Left cardiac atrium (tissue), 4 donors: Measurements from ENCODE around the gene YJU2. TPM values are rescaled to one million over a fixed set of nuclear protein-coding genes. Genes with fewer than 3 reads are reported as not detected.
"Not testable (repeated sequence)": the region's sequence is repeated elsewhere in the genome, so short reads cannot be mapped to it uniquely, and the experiment has no call there.

Source experiments
- ATAC-seq, 2 donors: fragments of 200-7000 bp; cut with Tn5 transposase; one replicate each; pipeline ENCODE4 v1.9.1; 2020; ENCODE audit warnings: mild to moderate bottlenecking in 2 of 2, moderate library complexity in 2 of 2
- DNase-seq: peaks from one replicate; pipeline ENCODE4 v3.0.0-alpha.2; 2020
- intact Hi-C, 2 donors: fragments of 100-400 bp; cut with DNase I; formaldehyde crosslinking; loops; one replicate each; pipeline versions ENCODE4 v1.14.1 to v1.15.1; 2022 to 2023
- long read RNA-seq: library from polyadenylated mRNA; unstranded; transcript quantifications from one replicate; pipeline ENCODE4 v2.0.0, GENCODE V29; 2021
- total RNA-seq, 2 donors: library from RNA; stranded (reverse); fragmentation: NEBNext Ultra II Directional; extraction: Animal tissue kit (Norgen Biotek cat#: 25700); gene quantifications; one replicate each; pipeline ENCODE4 v1.2.1, GENCODE V29; 2021
- donor health status: DM: no; HTN: yes; CAD: no.
- donor health status: DM: no; HTN: yes; CAD: no; lungs with severe emphysema.
- donor health status: DM: yes; HTN: yes; CAD: no.
- donor health status: Dilated cardiomyopathy.

YJU2 gene
- total RNA-seq: 10 to 100 TPM in 1 of 2 donors, 1 to 10 TPM in 1; 8.5 to 11.8 TPM
- long read RNA-seq, transcript YJU2-201 (8 exons, 1,434 nt): major isoform, 19 of 19 reads
- long read RNA-seq, partial matches to known transcripts: 0 of 19 reads
- long read RNA-seq, other reads (novel, unspliced or antisense): 0 of 19 reads

DNA sequence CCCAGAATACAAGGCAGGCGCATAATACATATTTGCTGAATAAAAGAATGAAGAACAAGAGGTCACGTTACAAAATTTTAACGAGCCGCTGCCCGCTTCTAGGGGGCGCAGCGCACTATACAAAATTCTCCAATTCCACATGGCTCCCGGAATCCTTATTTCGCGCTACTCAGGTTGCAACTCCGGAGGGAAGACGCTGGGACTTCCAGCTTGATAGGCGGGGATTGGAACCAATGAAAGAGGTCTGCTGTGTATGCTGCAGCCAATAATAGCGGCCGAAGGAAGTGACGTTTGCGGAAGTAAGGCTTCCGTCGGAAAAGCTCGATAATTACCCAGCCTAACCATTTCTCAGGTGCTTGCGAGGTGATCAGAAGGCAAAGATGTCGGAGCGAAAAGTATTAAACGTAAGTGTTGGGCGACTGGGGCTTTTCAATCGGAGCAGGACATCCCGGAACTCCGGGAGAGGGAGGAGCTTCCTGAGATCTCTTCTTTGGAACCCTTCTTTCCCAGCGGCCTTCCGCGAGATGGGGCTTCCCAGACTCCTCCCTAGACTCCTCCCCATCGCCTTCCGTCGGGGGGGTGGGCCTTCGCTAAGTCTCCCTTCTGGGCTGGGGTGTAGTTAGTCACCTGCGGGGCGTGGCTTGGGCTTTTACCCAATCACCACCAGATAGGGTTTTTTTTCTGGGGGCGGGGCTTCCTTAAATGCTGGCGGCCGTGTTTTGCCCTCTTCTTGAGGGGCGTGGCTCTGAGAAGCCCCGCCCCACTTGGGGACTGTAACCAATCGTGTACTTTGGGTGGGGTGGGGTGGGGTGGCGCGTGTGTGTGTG, at the start of gene YJU2:
YJU2 (plus strand) TSS at position 314 of the 827 bp plus-strand sequence; CDS start at position 381, 67 bp downstream.
- peak; percentile 99 for ATAC-seq
- intact Hi-C loops: no loop called here
- peak; percentile 99 for DNase-seq

DNA sequence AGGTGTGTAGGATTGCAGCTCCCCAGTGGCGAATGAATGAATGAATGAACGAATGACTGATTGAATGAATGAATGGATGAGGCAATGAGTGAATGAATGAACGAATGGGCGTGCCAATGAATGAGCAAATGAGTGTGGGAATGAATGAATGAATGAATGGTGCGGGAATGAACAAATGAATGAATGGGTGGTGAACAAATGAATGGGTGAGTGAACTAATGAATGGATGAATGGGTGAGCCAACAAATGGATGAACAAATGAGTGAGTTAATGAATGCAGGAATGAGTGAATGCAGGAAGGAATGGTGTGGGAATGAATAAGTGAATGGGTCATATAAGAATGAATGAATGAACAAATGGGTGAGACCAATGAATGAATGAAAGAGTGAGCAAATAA, 49.7 kb upstream of the YJU2 start:
- intact Hi-C loops: no loop called here
- no peak for ATAC-seq
- no peak for DNase-seq

DNA sequence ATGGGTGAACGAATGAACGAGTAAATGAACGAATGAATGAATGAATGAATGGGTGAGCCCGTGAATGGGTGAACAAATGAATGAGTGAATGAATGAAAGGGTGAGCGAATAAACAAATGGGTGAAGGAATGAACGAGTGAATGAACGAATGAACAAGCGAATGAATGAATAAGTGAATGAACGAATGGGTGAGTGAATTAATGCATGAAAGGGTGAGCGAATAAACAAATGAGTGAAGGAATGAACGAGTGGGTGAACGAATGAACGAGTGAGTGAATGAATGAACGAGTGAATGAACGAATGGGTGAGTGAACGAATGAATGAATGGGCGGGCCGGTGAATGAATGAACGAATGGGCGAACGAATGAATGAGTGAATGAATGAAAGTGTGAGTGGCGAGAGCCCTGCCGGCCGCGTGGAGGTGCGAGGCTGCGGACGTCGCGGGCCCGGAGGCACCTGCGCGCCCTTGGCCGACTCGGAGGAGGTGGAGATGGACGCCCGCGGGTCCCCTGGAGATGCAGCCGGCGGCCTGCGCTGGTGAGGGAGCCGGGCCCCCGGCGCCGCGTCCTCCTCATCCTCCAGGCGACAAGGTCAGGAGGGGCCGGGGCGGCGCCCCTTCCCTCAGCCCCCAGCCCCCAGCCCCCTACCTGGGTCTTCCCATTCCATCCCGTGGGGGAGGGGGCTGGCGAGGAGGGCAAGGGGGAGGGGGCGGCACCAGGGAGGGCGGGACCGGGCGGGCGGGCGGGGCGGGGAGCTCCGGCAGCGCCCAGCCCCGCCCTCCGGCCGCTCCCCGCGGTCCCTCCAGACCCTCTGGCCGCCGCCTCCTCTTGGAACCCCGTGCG, 49.0 kb upstream of the YJU2 start:
- intact Hi-C loops: no loop called here
- no peak for DNase-seq
- peak; percentile 8 to 21 for ATAC-seq

DNA sequence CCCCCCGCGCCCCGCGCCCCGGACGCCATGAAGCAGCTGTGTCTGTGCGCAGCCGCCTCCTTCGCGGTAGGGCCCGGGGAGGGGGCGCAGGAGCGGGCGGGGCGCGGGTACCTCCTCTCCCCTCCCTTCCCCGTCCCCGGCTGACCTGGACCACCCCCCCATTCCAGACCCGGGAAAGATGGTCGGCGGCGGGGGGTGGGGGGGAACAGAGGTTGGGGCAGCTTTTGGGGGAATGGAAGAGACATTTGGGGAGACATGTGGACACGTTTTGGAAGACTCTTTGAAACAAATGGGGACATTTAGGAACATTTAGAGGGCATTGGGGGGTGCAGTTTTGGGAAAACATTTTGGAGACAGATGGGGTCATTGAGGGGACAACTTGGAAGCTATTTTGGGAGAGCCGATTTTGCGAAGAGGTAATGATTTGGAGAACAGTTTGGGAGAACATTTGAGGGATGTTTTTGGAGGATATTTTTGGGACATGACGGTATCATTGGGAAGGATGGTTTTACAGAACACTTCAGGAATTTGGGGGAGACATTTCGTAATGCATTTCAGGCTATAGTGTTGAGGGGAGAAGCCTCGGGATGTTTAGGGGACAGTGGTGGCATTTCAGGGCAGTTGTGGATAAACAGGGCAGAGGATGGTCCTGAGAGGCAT, 48.3 kb upstream of the YJU2 start:
- ATAC-seq (no peak), DNase-seq (no peak)
- intact Hi-C loops: no loop called here

DNA sequence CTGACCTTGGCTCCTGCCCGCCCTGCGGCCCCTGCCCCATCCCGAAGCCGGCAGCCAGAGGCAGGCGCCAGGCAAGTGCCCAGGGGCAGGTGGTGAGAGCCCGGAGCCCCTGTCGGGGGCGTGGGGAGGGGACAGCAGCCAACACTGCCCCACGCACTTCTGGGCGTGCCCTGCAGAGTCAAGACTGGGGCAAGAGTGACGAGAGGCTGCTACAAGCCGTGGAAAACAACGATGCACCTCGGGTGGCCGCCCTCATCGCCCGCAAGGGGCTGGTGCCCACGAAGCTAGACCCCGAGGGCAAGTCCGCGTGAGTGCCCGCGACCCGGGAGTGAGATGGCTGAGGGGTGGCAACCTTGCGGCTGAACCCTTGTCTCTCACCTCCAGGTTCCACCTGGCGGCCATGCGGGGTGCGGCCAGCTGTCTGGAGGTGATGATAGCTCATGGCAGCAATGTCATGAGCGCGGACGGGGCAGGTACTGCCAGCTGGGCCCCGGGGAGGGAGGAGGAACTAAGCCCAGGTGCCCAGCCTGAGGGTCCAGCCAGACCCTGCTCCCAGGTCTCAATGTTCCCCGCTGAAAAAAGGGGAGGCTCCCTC, 47.1 kb upstream of the YJU2 start:
- intact Hi-C loops: loop anchor here (5.0 to 10.0 kb wide), 2 partner anchors 212 to 535 kb away; partner anchors contain the start of gene EEF2 (in 1 of the 2)
- no peak for ATAC-seq
- DNase-seq: no peak

DNA sequence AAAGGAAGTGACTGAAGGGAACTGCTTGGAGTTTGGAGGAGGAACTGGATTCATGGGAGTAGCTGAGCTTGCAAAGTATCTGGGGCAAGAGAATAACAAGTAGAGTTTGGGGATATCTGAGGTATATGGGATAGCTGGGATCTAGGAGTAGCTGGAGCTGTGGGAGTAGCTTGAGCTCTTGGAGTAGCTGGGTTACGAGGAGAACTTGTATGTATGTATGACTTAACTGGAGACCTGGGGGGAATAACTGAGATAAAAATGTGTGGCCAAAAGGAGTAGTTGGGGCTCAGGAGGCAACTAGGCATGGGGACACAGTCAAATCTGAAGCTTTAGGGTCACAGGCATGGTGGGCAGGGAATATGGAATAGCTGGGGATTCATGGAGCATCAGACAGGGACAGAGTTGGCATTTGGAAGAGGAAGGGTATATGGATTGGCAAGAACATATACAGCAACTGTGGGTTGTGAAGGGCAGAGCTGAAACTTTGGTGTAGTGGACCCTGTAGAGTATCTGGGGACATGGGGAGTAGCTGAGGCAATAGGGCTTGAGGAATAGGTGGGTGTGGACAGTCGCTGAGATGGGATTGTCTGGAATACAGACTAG, 45.8 kb upstream of the YJU2 start:
- intact Hi-C loops: loop anchor here (5.0 to 10.0 kb wide), 2 partner anchors 214 to 536 kb away; partner anchors contain the start of gene EEF2 (in 1 of the 2)
- DNase-seq (no peak), ATAC-seq (no peak)

DNA sequence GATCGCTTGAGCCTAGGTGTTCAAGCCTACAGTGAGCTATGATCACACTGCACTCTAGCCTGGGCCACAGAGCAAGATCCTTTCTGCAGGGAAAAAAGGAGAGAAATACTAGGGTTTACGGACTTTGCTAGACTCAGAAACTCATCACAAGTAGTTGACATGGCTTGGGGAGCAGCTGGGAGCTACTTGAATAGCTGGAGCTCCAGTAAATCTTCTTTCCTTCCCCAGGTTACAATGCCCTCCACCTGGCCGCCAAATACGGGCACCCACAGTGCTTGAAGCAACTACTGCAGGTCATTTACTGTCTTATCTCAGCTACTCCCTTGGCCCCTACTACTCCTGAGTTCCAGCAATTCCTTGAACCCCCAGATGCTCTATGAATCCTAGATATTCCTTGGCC, 45.1 kb upstream of the YJU2 start:
- intact Hi-C loops: loop anchor here (5.0 to 10.0 kb wide), 2 partner anchors 214 to 537 kb away; partner anchors contain the start of gene EEF2 (in 1 of the 2)
- ATAC-seq (no peak), DNase-seq (no peak)

DNA sequence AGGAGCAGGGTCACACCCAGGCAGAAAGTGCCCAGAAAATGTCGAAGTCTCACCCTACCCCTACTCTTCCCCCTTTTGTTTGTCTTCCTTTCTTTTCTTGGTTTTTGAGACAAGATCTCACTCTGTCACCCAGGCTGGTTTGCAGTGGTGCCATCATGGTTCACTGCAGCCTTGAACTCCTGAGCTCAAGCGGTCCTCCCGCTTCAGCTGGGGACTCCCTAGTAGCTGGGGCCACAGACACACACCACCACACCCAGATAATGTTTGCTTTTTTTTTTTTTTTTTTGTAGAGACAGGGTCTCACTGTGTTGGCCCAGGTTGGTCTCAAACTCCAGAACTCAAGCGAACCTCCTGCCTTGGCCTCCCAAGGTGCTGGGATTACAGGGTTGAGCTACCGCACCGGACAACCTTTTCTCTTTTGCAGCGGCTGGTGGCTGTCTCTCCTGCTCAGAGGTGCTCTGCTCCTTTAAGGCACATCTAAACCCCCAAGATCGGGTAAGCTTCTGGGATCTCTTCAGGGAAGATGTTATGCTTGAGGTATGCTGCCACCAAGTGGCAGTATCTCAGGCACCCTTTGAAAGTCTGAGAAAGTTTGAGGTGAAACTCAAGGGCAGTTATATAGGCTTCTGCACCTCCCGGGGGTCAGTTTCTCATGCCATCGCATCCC, 39.9 kb upstream of the YJU2 start:
- DNase-seq (no peak), ATAC-seq (no peak)
- intact Hi-C loops: loop anchor here in 1 of 2 donors (10.0 kb wide), 1 partner anchor 542 kb away; no protein-coding TSS in a partner anchor

DNA sequence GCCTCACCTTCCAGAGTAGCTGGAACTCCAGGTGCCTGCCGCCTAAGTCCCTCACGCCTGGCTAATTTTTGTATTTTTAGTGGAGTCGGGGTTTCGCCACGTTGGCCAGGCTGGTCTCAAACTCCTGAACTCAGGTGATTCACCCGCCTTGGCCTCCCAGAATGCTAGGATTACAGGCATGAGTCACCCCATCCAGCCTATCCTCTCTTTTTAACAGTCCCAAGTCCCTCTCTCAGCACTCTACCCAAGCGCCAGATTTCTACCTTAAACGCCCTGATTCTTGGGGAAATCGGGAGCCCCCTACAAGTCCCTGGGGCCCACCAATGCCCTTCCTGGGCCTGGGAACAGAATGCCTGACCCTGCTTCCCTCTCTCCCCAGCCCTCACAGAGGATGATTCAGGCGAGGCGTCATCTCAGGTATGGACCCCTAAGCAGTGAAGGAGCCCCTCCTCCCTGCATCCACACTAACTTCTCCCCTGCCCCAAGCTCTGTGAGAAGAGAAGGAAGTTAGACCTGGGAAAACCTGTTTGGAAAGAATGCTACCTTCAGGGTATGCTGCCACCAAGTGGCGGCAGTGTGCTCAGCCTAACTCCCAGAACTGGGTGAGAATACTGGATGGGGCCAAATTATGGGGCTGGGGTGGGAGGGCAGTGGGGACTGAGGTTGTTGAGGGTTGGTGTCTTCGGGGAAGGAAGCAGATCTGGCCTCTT, 38.3 kb upstream of the YJU2 start:
- ATAC-seq (no peak), DNase-seq (no peak)
- intact Hi-C loops: loop anchor here in 1 of 2 donors (10.0 kb wide), 1 partner anchor 544 kb away; no protein-coding TSS in a partner anchor

DNA sequence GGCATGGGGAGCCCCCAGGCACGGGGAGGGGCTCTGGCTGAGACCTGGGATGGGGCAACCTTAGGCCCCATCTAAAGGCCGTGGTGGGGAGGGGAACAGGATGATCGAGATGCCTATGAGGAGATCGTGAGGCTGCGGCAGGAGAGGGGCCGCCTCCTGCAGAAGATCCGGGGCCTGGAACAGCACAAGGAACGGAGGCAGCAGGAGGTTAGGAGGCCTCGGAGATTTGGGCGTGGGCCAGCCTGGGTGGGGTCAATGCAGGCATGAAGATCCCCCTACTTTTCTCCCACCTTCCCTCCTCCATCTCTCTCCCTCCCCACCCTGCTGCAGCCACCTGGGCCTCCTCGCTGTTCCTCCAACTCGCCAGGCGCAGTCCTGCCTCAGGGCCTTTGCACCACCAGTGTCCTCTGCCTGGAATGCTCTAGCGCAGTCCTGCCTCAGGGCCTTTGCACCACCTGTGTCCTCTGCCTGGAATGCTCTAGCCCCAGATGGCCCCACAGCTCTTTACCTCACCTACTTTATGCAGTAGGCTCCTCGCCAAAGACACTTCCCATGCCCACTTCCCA, 36.6 kb upstream of the YJU2 start:
- ATAC-seq (no peak), DNase-seq (no peak)
- intact Hi-C loops: no loop called here

DNA sequence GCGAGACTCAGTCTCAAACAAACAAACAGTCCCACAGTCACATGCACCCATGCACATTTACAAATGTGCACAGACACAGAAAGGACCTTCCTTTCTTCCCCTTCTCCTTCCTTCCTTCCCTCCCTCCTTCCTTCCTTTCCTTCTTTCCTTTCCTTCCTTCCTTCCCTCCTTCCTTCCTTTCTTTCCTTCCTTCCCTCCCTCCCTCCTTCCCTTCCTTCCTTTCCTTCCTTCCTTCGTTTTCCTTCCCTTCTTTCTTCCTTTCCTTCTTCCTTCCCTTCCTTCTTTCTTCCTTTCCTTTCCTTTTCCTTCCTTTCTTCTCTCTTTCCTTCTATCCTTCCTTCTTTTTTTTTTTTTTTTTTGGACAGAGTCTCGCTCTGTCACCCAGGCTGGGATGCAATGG, 33.8 kb upstream of the YJU2 start:
- ATAC-seq: no peak
- intact Hi-C loops: no loop called here

DNA sequence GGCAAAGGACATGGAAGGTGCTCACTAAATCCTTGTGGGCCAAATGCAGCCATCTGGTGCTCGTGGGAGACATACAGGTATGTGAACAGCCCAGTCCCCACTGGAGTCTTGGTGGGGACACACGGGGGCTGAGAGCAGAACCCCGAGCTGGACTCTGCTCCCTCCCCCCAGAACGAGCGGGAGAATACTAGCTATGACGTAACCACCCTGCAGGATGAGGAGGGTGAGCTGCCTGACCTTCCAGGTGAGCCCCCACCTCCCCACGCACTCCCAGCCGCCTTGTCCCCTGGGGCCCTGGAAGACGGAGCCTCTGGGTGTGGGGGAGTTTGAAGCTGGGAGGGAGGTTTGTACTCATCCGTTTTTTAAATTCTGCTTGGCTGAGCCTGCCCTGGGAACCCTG, 31.1 kb upstream of the YJU2 start:
- no peak for DNase-seq
- no peak for ATAC-seq
- intact Hi-C loops: no loop called here

More for the DNA sequence above, 33.8 kb upstream of the YJU2 start:
- no peak for DNase-seq

DNA sequence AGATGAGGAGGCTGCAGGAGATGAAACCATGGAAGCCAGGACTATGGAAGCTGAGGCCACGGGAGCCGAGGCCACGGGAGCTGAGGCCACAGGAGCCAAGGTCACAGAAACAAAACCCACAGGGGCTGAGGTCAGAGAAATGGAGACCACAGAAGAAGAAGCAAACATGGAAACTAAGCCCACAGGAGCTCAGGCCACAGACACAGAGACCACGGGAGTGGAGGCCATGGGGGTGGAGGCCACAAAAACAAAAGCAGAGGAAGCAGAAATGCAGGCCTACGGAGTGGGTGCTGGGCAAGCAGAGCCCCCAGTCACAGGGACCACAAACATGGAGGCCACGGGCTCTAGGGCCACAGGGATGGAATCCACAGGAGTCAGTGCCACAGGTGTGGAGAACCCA, 30.0 kb upstream of the YJU2 start:
- intact Hi-C loops: no loop called here
- ATAC-seq: no peak
- DNase-seq: no peak

DNA sequence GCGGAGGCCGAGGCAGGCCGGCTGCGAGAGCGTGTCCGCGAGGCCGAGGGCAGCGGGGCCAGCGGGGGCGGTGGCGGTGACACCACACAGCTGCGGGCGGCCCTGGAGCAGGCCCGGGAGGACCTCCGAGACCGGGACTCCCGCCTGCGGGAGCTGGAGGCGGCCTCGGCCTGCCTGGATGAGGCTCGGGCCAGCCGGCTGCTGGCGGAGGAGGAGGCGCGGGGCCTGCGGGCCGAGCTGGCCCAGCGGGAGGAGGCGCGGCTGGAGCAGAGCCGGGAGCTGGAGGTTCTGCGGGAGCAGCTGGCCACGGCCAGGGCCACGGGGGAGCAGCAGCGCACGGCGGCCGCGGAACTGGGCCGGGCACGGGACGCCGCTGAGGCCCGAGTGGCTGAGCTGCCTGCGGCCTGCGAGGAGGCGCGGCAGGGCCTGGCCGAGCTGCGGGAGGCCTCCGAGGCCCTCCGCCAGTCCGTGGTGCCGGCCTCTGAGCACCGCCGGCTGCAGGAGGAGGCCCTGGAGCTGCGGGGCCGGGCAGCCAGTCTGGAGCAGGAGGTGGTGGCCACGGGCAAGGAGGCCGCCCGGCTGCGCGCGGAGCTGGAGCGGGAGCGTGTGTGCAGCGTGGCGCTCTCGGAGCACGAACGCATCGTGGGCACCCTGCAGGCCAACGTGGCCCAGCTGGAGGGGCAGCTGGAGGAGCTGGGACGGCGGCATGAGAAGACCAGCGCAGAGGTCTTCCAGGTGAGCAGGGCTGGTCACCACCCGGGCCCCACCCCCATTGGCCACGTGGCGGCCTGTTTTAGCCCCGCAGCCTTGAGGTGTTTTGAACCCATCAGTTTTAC, 29.2 kb upstream of the YJU2 start:
- no peak for DNase-seq
- intact Hi-C loops: no loop called here
- no peak for ATAC-seq

DNA sequence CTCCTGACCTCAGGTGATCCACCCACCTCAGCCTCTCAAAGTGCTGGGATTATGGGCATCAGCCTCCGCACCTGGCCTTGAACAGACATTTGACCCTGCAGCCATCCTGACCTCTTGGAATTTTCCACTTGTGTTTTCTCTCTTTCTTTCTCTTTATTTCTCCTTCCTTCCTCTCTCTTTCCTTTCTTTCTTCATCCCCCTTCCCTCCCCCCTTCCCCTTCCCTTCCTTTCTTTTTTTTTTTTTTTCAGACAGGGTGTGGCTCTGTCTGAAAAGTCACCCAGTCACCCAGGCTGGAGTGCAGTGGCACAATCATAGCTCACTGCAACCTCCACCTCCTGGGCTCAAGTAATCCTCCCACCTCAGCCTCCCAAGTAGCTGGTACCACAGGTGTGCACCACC, 28.4 kb upstream of the YJU2 start:
- ATAC-seq, DNase-seq, intact Hi-C loops: not testable (repeated sequence)

DNA sequence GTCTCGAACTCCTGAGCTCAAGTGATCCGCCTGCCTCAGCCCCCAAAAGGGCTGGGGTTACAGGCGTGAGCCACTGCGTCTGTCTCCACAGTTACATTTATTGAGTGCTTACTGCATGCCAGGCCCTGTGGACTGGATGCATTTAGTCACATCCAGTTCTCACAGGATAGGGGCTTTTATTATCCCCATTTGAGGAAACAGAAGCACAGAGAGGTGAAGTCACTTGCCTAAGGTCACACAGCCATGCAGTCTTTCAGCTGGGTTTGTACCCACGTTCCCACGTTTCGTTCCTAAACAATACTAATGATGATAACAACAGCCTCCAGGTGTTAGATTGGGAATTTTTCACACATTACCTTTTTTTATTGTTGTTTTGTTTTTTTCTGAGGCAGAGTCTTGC, 26.7 kb upstream of the YJU2 start:
- ATAC-seq (no peak), DNase-seq (no peak)
- intact Hi-C loops: no loop called here
